ENCODE data around the gene TCF4. TPM values are rescaled to one million over a fixed set of nuclear protein-coding genes. Genes with fewer than 3 reads are reported as not detected.
A peak's percentile ranks its signal among the peaks of the same experiment; 100 is the strongest.

TCF4 gene
- total and polyA plus RNA-seq, 2 experiments from 2014 or later = 77.7 to 89.2 TPM

DNA sequence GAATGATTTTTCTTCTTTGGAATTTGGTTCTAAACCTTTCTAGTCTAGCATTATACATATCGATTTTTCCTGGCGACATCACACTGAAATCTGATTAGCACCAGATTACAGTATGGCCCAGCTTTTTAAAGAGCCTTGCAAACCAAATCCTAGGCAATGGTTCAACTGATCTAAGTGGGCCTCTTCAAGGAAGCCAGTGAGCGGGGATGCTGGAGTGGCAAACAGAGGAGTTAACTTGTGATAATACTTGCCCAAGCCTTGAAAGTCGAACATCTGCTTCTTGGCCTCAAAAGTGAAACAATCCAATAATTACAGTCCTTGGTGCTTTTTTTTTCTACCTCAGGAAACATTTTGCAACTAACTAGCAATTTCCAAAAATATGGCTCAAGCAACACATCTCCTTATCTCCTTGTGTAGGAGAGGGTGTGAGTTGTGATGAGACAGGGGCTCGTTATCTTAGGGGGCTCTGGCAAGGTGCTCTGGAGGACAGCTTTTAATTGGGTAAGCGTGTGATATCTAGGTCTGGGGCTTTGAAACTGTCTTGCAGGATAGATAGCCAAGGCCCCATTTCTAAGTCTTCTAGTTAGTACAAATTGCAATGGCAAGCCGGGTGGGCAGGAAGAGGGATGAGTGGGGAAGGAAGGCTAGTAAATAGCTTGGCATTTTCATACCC lies 388.6 kb downstream of the TCF4 start:
- Histone ChIP-seq H3K79me2 (replicated peaks; ENCODE audit: insufficient read depth) (no peaks in the 10 kb centered on the region), H3K4me1 (ENCODE audit: insufficient read depth) (no peaks in the 10 kb centered on the region), H3K4me3 (no peak overlapping the region), H2AFZ (peak overlapping the region; percentile 23; the same call in 1 of the 2 replicates), H3K27me3 (ENCODE audit: insufficient read depth) (no peaks in the 10 kb centered on the region), H3F3A (replicated peaks; ENCODE audit: low read depth) (no peaks in the 10 kb centered on the region), H4K20me1 (replicated peaks; ENCODE audit: insufficient read depth) (no peaks in the 10 kb centered on the region), H3K9me2 (ENCODE audit: insufficient read depth) (peaks cover 13% of the 10 kb centered on the region; the same call in 1 of the 2 replicates), H3K36me3 (ENCODE audit: insufficient read depth) (no peaks in the 10 kb centered on the region), H3K27ac (ENCODE audit: low read depth) (no peak overlapping the region), H3K4me2 (no peak overlapping the region)
- Mint-ChIP-seq H3K27me3 (ENCODE audit: insufficient read depth, low read depth, poor library complexity) (peaks cover 2% of the 10 kb centered on the region), H3K9me3 (peaks cover 5% of the 10 kb centered on the region; the same call in 2 of the 3 replicates), H3K27ac (no peak overlapping the region), H3K36me3 (ENCODE audit: low read depth) (peaks cover 3% of the 10 kb centered on the region; the same call in 1 of the 3 replicates), H3K4me3 (no peak overlapping the region), H3K4me1 (peaks cover 4% of the 10 kb centered on the region; the same call in 2 of the 3 replicates)
- TF ChIP-seq POLR2AphosphoS5 (IDR thresholded peaks at IDR 0.05; ENCODE audit: low read depth) (no peak), ZNF331 (CRISPR knock-in tag; IDR thresholded peaks at IDR 0.05; ENCODE audit: low read depth) (no peak), EZH2 (IDR thresholded peaks at IDR 0.05; ENCODE audit: low read depth, unreplicated experiment) (no peak)
- TF ChIP-seq, protein P1, sequence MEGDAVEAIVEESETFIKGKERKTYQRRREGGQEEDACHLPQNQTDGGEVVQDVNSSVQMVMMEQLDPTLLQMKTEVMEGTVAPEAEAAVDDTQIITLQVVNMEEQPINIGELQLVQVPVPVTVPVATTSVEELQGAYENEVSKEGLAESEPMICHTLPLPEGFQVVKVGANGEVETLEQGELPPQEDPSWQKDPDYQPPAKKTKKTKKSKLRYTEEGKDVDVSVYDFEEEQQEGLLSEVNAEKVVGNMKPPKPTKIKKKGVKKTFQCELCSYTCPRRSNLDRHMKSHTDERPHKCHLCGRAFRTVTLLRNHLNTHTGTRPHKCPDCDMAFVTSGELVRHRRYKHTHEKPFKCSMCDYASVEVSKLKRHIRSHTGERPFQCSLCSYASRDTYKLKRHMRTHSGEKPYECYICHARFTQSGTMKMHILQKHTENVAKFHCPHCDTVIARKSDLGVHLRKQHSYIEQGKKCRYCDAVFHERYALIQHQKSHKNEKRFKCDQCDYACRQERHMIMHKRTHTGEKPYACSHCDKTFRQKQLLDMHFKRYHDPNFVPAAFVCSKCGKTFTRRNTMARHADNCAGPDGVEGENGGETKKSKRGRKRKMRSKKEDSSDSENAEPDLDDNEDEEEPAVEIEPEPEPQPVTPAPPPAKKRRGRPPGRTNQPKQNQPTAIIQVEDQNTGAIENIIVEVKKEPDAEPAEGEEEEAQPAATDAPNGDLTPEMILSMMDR (conservative IDR thresholded peaks at IDR 0.05; ENCODE audit: low read depth in 2 of 2) = no peak
- no peak for DNase-seq (ENCODE audit: low spot score)
- no peak for ATAC-seq

DNA sequence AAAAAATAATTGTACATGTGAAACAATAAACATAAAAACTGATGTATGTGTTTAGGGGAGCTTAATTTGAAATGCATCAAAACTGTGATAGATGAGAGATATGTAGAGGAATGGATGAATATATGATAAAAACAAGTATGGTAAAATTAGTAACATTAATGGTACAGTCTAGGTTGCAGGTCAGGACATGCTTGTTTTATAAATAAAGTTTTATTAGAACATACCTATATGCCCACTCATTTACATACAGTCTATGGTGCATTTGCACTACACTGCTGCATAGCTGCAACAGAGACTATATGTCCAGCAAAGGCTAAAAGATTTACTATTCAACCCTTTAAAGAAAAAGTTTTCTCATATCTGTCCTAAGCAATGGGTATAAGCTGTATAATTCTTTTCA lies 392.1 kb downstream of the TCF4 start:
- no peaks in the 10 kb centered on the region for H3F3A ChIP-seq (replicated peaks; ENCODE audit: low read depth)
- H3K36me3 ChIP-seq (ENCODE audit: insufficient read depth) = no peaks in the 10 kb centered on the region
- no peaks in the 10 kb centered on the region for H4K20me1 ChIP-seq (replicated peaks; ENCODE audit: insufficient read depth)
- DNase-seq (ENCODE audit: low spot score) = no peak
- Mint-ChIP-seq H3K27me3 (ENCODE audit: insufficient read depth, low read depth, poor library complexity) (peaks cover 6% of the 10 kb centered on the region), H3K9me3 (no peaks in the 10 kb centered on the region), H3K4me1 (peaks cover 4% of the 10 kb centered on the region; the same call in 2 of the 3 replicates), H3K36me3 (ENCODE audit: low read depth) (no peaks in the 10 kb centered on the region), H3K27ac (no peak overlapping the region), H3K4me3 (no peak overlapping the region)
- no peak for ATAC-seq
- no peak for TF ChIP-seq JUNB (IDR thresholded peaks at IDR 0.05; ENCODE audit: unreplicated experiment)
- TF ChIP-seq EZH2 (IDR thresholded peaks at IDR 0.05; ENCODE audit: low read depth, unreplicated experiment) = no peak
- TF ChIP-seq NANOG (IDR thresholded peaks at IDR 0.05; ENCODE audit: borderline replicate concordance) = no peak
- no peak for TF ChIP-seq POLR2AphosphoS5 (IDR thresholded peaks at IDR 0.05; ENCODE audit: low read depth)
- TF ChIP-seq, protein P2, sequence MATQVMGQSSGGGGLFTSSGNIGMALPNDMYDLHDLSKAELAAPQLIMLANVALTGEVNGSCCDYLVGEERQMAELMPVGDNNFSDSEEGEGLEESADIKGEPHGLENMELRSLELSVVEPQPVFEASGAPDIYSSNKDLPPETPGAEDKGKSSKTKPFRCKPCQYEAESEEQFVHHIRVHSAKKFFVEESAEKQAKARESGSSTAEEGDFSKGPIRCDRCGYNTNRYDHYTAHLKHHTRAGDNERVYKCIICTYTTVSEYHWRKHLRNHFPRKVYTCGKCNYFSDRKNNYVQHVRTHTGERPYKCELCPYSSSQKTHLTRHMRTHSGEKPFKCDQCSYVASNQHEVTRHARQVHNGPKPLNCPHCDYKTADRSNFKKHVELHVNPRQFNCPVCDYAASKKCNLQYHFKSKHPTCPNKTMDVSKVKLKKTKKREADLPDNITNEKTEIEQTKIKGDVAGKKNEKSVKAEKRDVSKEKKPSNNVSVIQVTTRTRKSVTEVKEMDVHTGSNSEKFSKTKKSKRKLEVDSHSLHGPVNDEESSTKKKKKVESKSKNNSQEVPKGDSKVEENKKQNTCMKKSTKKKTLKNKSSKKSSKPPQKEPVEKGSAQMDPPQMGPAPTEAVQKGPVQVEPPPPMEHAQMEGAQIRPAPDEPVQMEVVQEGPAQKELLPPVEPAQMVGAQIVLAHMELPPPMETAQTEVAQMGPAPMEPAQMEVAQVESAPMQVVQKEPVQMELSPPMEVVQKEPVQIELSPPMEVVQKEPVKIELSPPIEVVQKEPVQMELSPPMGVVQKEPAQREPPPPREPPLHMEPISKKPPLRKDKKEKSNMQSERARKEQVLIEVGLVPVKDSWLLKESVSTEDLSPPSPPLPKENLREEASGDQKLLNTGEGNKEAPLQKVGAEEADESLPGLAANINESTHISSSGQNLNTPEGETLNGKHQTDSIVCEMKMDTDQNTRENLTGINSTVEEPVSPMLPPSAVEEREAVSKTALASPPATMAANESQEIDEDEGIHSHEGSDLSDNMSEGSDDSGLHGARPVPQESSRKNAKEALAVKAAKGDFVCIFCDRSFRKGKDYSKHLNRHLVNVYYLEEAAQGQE (IDR thresholded peaks at IDR 0.05; ENCODE audit: unreplicated experiment) = no peak
- no peak for TF ChIP-seq CREB1 (CRISPR knock-in tag; IDR thresholded peaks at IDR 0.05; ENCODE audit: low read depth)
- H2AFZ ChIP-seq = no peak overlapping the region
- H3K4me3 ChIP-seq = no peak overlapping the region
- H3K79me2 ChIP-seq (replicated peaks; ENCODE audit: insufficient read depth) = no peaks in the 10 kb centered on the region
- no peaks in the 10 kb centered on the region for H3K4me1 ChIP-seq (ENCODE audit: insufficient read depth)
- no peak overlapping the region for H3K4me2 ChIP-seq
- no peak overlapping the region for H3K27ac ChIP-seq (ENCODE audit: low read depth)
- peaks cover 2% of the 10 kb centered on the region; the same call in 1 of the 2 replicates for H3K9me2 ChIP-seq (ENCODE audit: insufficient read depth)
- no peaks in the 10 kb centered on the region for H3K27me3 ChIP-seq (ENCODE audit: insufficient read depth)

Measured in GM23338 (cell line).